ENCODE data around the gene PCGF6. TPM values are rescaled to one million over a fixed set of nuclear protein-coding genes. Genes with fewer than 3 reads are reported as not detected.
"Not testable (repeated sequence)": the region's sequence is repeated elsewhere in the genome, so short reads cannot be mapped to it uniquely, and the experiment has no call there.

Gene PCGF6
- total RNA-seq, 1 donor from 2014 or later, result 21.5 TPM

DNA sequence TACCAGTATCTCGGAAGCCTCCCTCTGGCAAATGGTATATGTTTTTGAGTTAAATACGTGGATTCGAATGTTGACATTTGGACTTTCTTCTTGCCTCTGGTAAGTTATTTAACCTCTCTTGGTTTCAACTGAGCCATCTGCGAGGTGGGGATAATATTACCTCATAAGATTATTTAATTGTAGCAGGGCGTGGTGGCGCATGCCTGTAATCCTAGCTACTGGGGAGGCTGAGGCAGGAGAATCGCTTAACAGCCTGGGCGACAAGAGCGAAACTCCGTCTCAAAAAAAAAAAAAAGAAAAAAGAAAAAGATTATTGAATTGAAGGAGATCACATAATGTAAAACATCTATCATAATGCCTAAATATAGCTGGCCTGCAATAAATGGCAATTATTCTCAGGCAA, 16.4 kb upstream of the PCGF6 start:
- Mint-ChIP-seq H3K36me3 (ENCODE audit: low read depth) (no peaks in the 10 kb centered on the region), H3K27me3 (ENCODE audit: low read depth) (no peaks in the 10 kb centered on the region), H3K4me3 (peak overlapping the region; percentile 92), H3K4me1 (peaks cover 16% of the 10 kb centered on the region), H3K27ac (ENCODE audit: unreplicated experiment) (peak overlapping the region; percentile 2), H3K9me3 (no peaks in the 10 kb centered on the region)
- no peak for DNase-seq (ENCODE audit: low read depth, low spot score)
- TF ChIP-seq CTCF (conservative IDR thresholded peaks at IDR 0.05), result no peak

DNA sequence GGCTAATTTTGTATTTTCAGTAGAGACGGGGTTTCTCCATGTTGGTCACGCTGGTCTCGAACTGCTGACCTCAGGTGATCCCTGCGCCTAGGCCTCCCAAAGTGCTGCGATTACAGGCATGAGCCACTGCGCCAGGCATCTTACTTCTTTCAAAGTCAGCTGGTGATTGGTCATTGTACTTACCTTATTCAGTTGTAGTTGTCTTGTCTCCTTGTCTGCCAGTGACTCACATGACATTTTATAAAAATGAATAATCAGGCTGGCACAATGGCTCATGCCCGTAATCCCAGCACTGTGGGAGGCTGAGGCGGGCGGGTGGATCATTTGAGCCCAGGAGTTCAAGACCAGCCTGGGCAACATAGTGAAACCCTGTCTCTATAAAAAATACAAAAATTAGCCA, 9.9 kb upstream of the PCGF6 start:
- not testable (repeated sequence) for H3K9me3 Mint-ChIP-seq; H3K36me3 Mint-ChIP-seq (ENCODE audit: low read depth); DNase-seq (ENCODE audit: low read depth, low spot score); H3K4me3 Mint-ChIP-seq; H3K27me3 Mint-ChIP-seq (ENCODE audit: low read depth); H3K4me1 Mint-ChIP-seq; H3K27ac Mint-ChIP-seq (ENCODE audit: unreplicated experiment)

GRCh38 chr10:103359493-103359892, 8.6 kb upstream of the PCGF6 start:
- not testable (repeated sequence) for H3K4me3 Mint-ChIP-seq; H3K36me3 Mint-ChIP-seq (ENCODE audit: low read depth); H3K27ac Mint-ChIP-seq (ENCODE audit: unreplicated experiment); DNase-seq (ENCODE audit: low read depth, low spot score); H3K4me1 Mint-ChIP-seq; H3K27me3 Mint-ChIP-seq (ENCODE audit: low read depth); H3K9me3 Mint-ChIP-seq

DNA sequence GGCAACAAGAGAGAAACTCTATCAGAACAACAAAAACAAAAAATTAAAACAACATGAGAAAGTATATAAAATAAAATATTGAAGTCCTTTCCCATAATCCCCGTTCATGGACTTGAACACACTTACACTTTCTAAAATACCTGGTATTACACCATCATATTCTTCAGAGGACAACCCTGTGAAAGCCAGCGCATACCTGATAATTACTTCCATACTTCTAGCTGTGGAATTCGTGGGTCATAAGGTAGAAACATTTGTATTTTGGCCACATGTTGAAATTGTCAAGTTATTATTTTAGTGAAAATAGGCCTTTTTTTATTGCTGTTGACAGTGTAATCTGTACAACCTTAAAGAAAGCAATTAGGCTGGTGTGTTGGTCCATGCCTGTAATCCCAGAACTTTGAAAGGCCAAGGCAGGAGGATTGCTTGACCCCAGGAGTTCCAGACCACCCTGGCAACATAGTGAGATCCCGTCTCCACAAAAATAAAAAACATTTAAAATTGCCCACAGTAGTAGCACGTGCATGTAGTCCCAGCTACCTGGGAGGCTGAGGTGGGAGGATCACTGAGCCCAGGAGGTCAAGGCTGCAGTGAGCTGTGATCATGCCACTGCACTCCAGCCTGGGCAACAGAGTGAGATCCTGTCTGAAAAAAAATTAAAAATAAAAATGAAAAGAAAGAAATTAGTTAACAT, 5.1 kb upstream of the PCGF6 start:
- Mint-ChIP-seq H3K27ac (ENCODE audit: unreplicated experiment) (no peak overlapping the region), H3K4me1 (peaks cover 3% of the 10 kb centered on the region)

GRCh38 chr10:103354567-103354966, 3.6 kb upstream of the PCGF6 start:
- not testable (repeated sequence) for H3K27ac Mint-ChIP-seq (ENCODE audit: unreplicated experiment); H3K4me3 Mint-ChIP-seq; H3K9me3 Mint-ChIP-seq

More for the DNA sequence above, 5.1 kb upstream of the PCGF6 start:
- TF ChIP-seq CTCF (conservative IDR thresholded peaks at IDR 0.05), result no peak
- H3K4me3 Mint-ChIP-seq, result no peak overlapping the region
- no peaks in the 10 kb centered on the region for H3K36me3 Mint-ChIP-seq (ENCODE audit: low read depth)
- no peak for DNase-seq (ENCODE audit: low read depth, low spot score)
- no peaks in the 10 kb centered on the region for H3K9me3 Mint-ChIP-seq
- H3K27me3 Mint-ChIP-seq (ENCODE audit: low read depth), result peaks cover under 1% of the 10 kb centered on the region

DNA sequence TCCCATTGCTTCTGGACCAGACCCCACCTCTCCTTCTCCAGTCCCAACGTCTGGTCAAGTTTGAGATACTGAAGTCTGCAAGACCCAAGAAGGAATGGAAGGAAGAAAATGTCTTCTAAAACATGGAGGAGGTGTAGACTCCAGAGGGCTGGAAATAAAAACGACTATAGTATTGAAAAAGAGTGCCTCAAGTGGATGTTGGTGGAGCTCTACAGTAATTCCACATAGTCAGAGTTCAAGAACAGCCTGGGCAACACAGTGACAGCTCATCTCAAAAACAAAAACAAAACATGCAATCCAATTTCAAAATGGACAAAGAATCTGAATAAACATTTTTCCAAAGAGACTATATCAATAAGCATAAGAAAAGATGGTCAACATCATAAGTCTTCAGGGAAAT, 2.3 kb upstream of the PCGF6 start:
- H3K4me1 Mint-ChIP-seq, result peaks cover 15% of the 10 kb centered on the region
- no peak for DNase-seq (ENCODE audit: low read depth, low spot score)
- TF ChIP-seq CTCF (conservative IDR thresholded peaks at IDR 0.05), result no peak
- no peak overlapping the region for H3K27ac Mint-ChIP-seq (ENCODE audit: unreplicated experiment)
- no peaks in the 10 kb centered on the region for H3K36me3 Mint-ChIP-seq (ENCODE audit: low read depth)
- H3K4me3 Mint-ChIP-seq, result peak overlapping the region; percentile 44
- no peaks in the 10 kb centered on the region for H3K9me3 Mint-ChIP-seq
- no peaks in the 10 kb centered on the region for H3K27me3 Mint-ChIP-seq (ENCODE audit: low read depth)

More at GRCh38 chr10:103354567-103354966, 3.6 kb upstream of the PCGF6 start:
- not testable (repeated sequence) for DNase-seq (ENCODE audit: low read depth, low spot score); H3K36me3 Mint-ChIP-seq (ENCODE audit: low read depth); H3K27me3 Mint-ChIP-seq (ENCODE audit: low read depth); H3K4me1 Mint-ChIP-seq

DNA sequence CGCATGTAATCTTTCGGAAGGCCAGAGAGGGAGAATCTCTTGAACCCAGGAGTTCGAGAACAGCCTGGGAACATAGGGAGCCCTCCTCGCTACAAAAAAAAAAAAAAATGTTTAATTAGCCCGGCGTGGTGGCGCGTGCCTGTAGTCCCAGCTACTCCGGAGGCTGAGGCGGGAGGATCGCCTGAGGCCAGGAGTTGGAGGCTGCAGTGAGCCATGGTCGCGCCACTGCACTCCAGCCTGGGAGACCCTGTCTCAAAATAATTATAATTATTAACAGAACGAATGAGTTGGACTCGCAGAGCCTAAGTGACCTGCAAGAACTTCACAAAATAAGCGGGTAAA, 794 bp downstream of the PCGF6 start:
- Mint-ChIP-seq H3K4me1 (peaks cover 15% of the 10 kb centered on the region), H3K36me3 (ENCODE audit: low read depth) (no peaks in the 10 kb centered on the region), H3K9me3 (no peaks in the 10 kb centered on the region), H3K27ac (ENCODE audit: unreplicated experiment) (no peak overlapping the region), H3K4me3 (peak overlapping the region; percentile 89), H3K27me3 (ENCODE audit: low read depth) (no peaks in the 10 kb centered on the region)
- TF ChIP-seq CTCF (conservative IDR thresholded peaks at IDR 0.05), result no peak
- no peak for DNase-seq (ENCODE audit: low read depth, low spot score)

Data from neural crest cell (in vitro differentiated cells).